ENCODE measurements around the gene BAG5.

The BAG5 gene

GRCh38 chr14:103563844-103564505 is 1.5 kb upstream of the BAG5 start:
- DNase-seq: no peak

DNA sequence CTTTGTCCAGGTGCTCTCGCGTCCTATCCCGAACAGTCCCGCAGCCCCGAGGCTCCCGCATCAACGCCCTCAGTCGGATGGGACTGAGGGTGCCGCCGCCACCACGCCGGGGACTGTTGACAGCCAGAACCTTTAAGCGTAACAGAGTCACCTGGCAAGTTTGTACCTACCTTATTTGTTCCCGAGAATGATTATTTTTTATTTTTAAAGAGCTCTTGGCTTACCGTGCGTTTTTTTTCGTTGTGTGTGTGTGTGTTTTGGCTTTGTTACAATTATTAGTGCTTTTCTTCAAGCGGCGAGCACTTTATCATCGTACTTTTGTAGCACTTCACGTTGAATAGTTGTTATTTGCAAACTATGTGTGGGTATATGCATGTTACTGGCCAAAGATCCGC is 766 bp upstream of the BAG5 start:
- no peak for DNase-seq

- DNase-seq: no peak
Observed at GRCh38 chr14:103562179-103562428, 353 bp downstream of the BAG5 start.

GRCh38 chr14:103561381-103562178 is 877 bp downstream of the BAG5 start:
- peak in 1 of 2 donors; percentile 46 for DNase-seq

DNA sequence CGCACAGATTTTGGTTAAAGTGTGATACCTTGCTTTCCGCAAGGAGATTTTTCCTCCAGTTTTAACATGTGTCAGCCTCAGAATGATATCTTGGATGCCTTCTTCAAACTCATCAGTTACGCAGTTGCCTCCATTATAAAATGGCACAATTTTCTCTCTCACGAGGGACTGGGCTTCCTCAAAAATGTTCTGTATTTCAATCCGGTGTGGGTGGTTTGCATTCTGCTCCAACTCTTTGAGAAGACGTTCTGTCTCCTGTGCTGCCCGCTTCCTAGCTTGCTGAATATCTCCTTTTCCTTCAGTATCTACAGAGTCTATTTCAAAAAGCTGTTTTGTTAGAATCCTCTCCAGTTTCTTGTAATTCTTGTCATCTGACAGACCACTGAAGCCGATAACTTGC is 1.8 kb downstream of the BAG5 start:
- no peak for DNase-seq

DNA sequence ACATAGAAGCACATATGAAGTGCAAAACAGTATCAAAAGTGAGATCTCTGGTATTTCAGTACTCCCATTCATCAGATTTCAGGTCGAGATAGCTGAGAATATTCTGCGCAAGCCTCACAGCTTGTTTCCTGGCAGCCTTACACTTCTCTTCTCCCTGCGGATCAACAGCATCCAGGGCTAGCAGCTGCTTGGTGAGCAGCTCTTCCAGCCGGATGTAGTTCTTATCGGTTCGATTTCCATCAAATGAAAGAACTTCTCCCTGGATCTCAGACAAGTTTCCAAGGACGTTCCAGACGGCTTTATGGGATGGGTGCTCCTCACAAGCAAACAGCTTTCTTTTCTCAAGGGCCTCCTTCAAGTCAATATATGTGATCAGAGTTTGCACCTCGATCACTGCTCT is 2.7 kb downstream of the BAG5 start:
- no peak for DNase-seq

GRCh38 chr14:103558071-103558882 is 4.2 kb downstream of the BAG5 start:
- no peak for DNase-seq

DNA sequence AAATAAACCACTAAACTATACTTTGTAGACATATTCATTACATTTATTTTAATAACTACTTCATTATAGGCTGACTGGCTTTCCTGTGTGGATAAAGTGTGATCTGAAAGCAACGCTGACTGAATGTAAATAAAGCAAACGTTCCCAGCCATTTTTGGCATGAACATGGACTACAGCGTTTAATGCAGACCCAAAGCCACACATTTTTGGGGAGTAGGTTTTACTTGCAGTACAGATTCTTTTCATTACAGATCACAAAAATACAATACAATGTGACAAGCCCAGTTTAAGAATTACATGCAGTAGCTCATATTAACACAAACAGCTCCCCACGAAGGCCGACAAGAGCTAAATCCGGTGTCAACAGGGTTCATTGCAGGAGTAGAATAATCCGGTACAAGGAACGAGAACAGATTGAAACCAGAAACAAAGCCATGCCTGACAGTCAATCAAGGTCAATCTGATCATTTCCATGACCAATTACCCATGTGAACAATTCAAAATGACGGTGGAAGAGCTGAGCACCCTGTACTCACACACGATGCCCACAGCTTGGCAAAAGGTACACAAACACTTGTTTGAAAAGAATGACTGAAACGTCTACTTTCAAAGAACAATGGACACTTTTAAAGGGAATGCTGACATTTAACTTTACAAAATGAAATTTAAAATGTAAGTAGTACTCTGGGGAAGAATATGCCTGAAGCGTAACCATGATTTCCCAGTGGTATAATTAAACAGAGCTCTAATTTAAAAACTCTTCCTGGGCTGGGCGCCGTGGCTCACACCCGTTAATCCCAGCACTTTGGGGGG is 5.3 kb downstream of the BAG5 start:
- no peak for DNase-seq

- DNase-seq: no peak
Observed at GRCh38 chr14:103555559-103556337, 6.7 kb downstream of the BAG5 start.

- no peak for DNase-seq
Observed at GRCh38 chr14:103552846-103553210, 9.6 kb downstream of the BAG5 start.

DNA sequence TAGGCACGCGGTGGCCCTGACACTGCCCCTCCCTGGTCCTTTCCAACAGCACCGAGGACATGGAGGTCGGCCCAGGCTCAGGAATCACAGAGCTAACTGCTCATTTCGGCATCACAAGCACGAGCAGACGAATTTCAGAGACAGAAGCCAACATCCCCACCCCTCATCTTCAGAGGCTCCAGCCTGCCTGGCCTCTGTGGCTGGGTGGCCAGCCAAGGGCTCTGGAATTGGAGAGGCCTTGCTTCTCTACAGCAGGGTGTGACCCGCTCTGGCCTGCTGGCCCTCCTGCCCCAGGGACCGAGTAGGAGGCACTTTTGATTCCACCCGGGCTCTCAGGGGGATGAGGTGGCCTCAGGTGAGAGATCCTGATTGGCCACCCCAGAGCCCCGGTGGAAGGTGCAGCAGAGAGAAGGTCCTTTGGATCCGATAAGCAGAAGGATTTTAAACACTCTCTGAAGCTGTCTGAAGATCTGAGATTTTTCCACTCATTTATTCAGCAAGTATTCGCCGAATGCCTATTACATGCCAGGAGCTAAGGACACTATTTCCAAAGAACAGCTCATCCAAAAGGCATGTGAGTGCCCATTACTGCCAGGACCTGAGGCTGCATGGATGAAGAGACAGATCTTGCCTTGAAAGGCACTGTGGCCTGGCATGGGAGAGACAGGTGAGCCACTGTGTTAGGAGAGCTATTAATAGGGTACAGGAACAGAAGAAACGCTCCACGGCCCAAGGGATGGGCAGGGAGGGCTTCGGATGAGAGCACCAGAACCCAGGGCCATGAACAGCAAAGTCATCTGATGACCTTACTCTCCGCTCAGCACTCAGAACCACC is 10.2 kb downstream of the BAG5 start:
- no peak for DNase-seq

- no peak for DNase-seq
Observed at GRCh38 chr14:103551338-103551762, 11.1 kb downstream of the BAG5 start.

DNA sequence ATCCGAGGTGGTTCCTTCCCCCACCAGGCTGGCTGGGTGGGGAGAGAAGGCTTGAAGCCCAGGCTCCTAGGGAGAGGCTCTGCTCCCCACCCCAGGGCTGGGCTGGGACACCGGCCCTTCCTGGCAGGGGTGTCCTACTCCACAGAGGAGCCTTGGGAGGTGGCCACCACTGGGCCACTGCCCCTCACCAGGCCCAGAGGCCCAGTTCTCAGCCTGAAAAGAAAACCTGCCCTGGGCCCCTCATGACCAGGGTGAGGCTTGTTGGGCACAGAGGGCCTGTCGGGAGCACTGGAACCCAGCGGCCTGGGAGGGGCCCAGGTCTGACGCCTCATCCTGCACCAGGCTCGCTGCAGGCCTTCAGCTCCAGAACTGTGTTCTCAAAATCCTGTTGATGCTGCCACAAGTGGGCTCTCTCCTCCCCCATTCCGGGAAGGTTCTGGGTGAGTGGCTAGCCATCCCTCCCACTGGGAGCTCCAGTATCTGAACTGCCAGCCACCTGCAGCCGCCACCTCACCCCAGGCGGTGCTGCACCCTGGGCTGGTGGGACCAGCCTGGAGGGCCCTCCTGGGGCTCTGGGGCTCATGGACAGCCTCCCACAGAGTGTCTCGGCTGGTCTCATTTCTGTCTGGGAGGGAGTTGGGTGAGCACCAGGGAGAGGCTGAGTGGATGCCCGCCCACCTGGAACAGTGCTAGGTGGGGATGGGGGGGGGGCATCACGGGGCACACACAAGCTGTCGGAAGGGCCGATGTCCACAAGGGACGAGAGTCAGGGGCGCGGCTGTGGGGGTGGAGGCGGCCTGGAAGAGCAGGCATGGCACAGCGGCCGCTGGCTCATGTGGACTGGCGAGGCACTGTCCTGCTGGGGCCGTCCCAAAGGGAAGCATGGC is 11.8 kb downstream of the BAG5 start:
- DNase-seq: no peak

- no peak for DNase-seq
Observed at GRCh38 chr14:103549361-103550311, 12.8 kb downstream of the BAG5 start.

GRCh38 chr14:103548463-103549351 is 13.8 kb downstream of the BAG5 start:
- DNase-seq: no peak

DNA sequence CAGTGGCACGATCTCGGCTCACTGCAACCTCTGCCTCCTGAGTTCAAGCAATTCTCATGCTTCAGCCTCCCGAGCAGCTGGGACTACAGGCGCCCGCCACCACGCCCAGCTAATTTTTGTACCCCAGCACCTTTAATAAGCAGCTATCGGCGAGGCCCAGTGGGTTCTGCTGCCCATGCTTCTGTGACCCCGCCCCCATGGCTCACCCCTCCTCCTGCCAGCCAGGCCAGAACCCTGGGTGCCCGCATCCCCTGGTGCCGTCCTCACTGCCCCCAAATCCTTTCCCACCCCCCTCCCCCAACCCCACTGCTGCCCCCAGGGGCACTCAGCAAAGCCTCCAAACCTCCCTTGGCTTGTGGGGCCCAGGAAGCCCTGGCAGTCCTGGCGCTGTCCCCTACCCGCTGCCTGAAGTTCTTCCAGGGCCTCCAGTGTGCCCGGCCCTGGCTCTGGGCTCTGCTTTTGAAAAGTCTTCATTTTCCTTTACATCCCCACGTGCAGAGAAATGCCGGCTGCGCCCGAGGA is 14.5 kb downstream of the BAG5 start:
- DNase-seq: no peak

- no peak for DNase-seq
Observed at GRCh38 chr14:103547455-103547940, 15.0 kb downstream of the BAG5 start.
